IPS DF 6.9 (cell line): ENCODE measurements around the gene CLEC1B.
"Not testable (repeated sequence)": the region's sequence is repeated elsewhere in the genome, so short reads cannot be mapped to it uniquely, and the experiment has no call there.

Source experiments
- DNase-seq: peaks from one replicate; pipeline ENCODE4 v3.0.0-alpha.2; 2013; ENCODE audit warnings: low read depth, low spot score
- H3K27ac ChIP-seq: one replicate; pipeline ENCODE4 v1.5.1; 2013; ENCODE audit warnings: low read length, control low read depth
- H3K27me3 ChIP-seq: 2 replicates; pipeline ENCODE4 v1.6.1; 2013; ENCODE audit warnings: mild to moderate bottlenecking, low read length; ENCODE audit not compliant: control insufficient read depth, insufficient read depth
- H3K36me3 ChIP-seq: 2 replicates; pipeline ENCODE4 v1.6.1; 2013; ENCODE audit warnings: low read length; ENCODE audit not compliant: control insufficient read depth, insufficient read depth
- H3K4me1 ChIP-seq: 2 replicates; pipeline ENCODE4 v1.6.1; 2013; ENCODE audit warnings: low read length; ENCODE audit not compliant: control insufficient read depth, insufficient read depth
- H3K4me3 ChIP-seq: 2 replicates; pipeline ENCODE4 v1.5.1; 2013; ENCODE audit warnings: mild to moderate bottlenecking, low read length
- H3K9me3 ChIP-seq: 2 replicates; pipeline ENCODE4 v1.6.1; 2013; ENCODE audit warnings: low read length, inconsistent platforms; ENCODE audit not compliant: control insufficient read depth, insufficient read depth
- WGBS: extraction: QIAGEN DNeasy Blood & Tissue Kit; methylation state at CpG from one replicate; pipeline ENCODE4 v1.1.7; 2013; ENCODE audit warnings: mixed read lengths, missing lambda C conversion rate; ENCODE audit not compliant: insufficient read length, insufficient coverage; 5-methylcytosine and 5-hydroxymethylcytosine counted together

Gene CLEC1B

DNA sequence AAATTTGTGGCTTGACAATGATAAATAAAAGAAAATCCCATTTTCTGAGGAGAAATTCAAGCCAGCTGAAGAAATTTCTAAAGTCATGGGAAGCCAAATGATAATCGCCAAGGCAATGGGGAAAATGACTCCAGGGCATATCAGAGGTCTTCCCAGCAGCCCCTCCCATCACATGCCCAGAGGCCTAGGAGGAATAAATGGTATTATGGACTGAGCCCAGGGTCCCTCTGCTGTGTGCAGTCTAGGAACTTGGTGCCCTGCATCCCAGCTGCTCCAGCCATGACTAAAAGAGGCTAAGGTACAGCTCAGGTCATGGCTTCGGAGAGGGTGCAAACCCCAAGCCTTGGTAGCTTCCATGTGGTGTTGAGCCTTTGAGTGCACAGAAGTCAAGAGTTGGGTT, 23.3 kb downstream of the CLEC1B start:
- no peaks in the 10 kb centered on the region for H3K36me3 ChIP-seq
- H3K4me3 ChIP-seq, result no peak overlapping the region
- no peak overlapping the region for H3K27ac ChIP-seq
- H3K9me3 ChIP-seq, result peaks cover 2% of the 10 kb centered on the region; the same call in 1 of the 2 replicates
- no peaks in the 10 kb centered on the region for H3K4me1 ChIP-seq
- H3K27me3 ChIP-seq, result no peaks in the 10 kb centered on the region
- DNase-seq, result no peak
- WGBS, result no CpG with 5 or more reads among the region's 2 CpGs

GRCh38 chr12:9974731-9975130, 24.2 kb downstream of the CLEC1B start:
- DNase-seq, H3K36me3 ChIP-seq, H3K9me3 ChIP-seq, H3K27ac ChIP-seq, H3K4me3 ChIP-seq, H3K27me3 ChIP-seq, H3K4me1 ChIP-seq: not testable (repeated sequence)
- no CpG with 5 or more reads among the region's 2 CpGs for WGBS

GRCh38 chr12:9973949-9974348, 25.0 kb downstream of the CLEC1B start:
- no peak overlapping the region for H3K27ac ChIP-seq
- H3K9me3 ChIP-seq, result peaks cover 2% of the 10 kb centered on the region; the same call in 1 of the 2 replicates
- no CpG with 5 or more reads among the region's 1 CpG for WGBS
- no peaks in the 10 kb centered on the region for H3K4me1 ChIP-seq
- DNase-seq, result no peak
- no peaks in the 10 kb centered on the region for H3K27me3 ChIP-seq
- no peaks in the 10 kb centered on the region for H3K36me3 ChIP-seq
- no peak overlapping the region for H3K4me3 ChIP-seq

DNA sequence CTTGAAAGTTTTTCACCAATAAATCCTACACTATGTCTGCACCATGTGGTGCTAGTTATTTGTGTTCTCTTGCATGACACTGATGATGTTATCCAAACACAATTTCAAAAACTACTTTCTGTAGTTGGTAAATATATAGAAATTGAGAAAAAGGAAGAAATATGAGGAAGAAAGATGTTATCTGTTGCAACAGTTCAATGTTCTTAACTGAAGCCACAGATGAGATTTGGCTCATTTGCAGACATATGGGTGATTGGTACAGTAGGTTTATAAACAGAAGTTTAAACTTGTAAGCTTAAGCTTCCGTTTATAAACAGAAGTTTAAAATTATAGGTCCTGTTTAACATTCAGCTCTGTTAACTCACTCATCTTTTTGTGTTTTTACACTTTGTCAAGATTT, 27.7 kb downstream of the CLEC1B start, which contains the start of gene CLEC12A:
TSS of gene CLEC12A (plus strand) at position 229 of the 400 bp plus-strand sequence. CDS start 188 bp downstream, outside the sequence.
- no CpG with 5 or more reads among the region's 1 CpG for WGBS
- no peak within 1 kb of the TSS for H3K27ac ChIP-seq
- no peaks in the 10 kb centered on the region for H3K27me3 ChIP-seq
- H3K4me3 ChIP-seq, result no peak within 1 kb of the TSS
- DNase-seq, result no peak
- no peaks in the 10 kb centered on the region for H3K36me3 ChIP-seq
- peaks cover 2% of the 10 kb centered on the region; the same call in 1 of the 2 replicates for H3K9me3 ChIP-seq
- H3K4me1 ChIP-seq, result no peaks in the 10 kb centered on the region

DNA sequence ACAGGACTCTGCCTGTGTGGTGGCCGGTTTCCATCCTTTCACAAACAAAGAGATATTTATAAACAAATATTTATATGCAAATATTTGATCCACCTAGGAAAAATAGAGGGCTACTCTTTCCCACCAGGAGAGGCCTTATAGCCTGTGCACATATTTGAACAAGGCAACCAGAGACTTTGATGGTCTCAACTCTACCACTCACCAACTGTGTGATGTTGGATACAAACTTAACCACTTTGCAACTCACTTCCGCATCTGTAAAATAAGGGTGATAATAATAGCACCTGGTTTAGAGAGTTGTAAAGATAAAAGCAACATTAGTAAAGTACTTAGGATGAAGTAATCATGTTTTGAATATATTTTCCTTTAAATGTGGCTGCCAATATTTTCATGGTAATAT, 29.2 kb downstream of the CLEC1B start:
- H3K36me3 ChIP-seq, result no peaks in the 10 kb centered on the region
- no peaks in the 10 kb centered on the region for H3K4me1 ChIP-seq
- H3K27ac ChIP-seq, result no peak overlapping the region
- no peak overlapping the region for H3K4me3 ChIP-seq
- no CpG with 5 or more reads among the region's 2 CpGs for WGBS
- no peaks in the 10 kb centered on the region for H3K27me3 ChIP-seq
- DNase-seq, result no peak
- H3K9me3 ChIP-seq, result no peaks in the 10 kb centered on the region

DNA sequence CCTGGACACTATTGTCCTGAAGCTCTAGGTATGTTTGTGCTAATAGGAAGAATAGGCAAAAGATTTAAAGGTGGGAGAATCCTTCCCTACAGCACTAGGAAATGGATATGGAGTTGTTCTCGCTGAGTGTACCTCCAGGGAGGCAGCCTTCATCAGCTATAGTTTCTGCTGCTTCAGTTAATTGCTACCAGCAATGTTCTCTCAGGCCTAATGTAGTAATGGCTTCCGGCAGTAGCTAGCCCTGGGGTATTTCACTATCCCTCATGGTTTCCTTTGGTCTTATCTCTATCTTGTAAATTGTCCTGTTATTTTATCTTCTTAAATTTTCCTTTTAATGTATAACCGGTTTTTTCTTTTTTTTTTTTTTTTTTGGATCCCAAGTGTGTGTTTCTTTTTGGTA, 37.0 kb downstream of the CLEC1B start:
- WGBS, result no CpG with 5 or more reads among the region's 3 CpGs

DNA sequence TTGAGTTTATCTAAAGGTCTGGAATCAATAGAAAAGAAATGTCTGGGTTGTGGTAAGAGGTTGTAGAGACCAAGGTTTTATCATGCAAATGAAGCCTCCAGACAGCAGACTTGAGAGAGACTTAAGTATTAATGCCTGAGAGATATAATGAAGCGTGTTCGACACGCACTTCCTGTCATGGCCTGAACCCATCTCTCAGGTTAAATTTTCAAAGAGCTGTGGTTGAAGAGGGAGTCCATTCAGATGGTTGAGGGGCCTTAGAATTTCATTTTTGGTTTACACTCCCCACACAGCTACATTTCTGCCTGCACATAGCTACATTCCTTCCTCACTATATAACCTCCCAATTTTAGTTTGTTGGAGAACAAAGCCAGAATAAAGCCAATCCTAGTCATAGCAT, 37.8 kb downstream of the CLEC1B start:
- Histone ChIP-seq H3K4me3 (no peak overlapping the region), H3K27ac (no peak overlapping the region), H3K4me1 (no peaks in the 10 kb centered on the region; the same call in 1 of the 2 replicates), H3K36me3 (no peaks in the 10 kb centered on the region), H3K27me3 (no peaks in the 10 kb centered on the region), H3K9me3 (no peaks in the 10 kb centered on the region)
- DNase-seq, result no peak
- WGBS, result no CpG with 5 or more reads among the region's 3 CpGs

More for the DNA sequence above, 37.0 kb downstream of the CLEC1B start:
- Histone ChIP-seq H3K27me3 (no peaks in the 10 kb centered on the region), H3K4me1 (no peaks in the 10 kb centered on the region; the same call in 1 of the 2 replicates), H3K27ac (no peak overlapping the region), H3K36me3 (no peaks in the 10 kb centered on the region), H3K9me3 (no peaks in the 10 kb centered on the region), H3K4me3 (no peak overlapping the region)
- DNase-seq, result no peak

DNA sequence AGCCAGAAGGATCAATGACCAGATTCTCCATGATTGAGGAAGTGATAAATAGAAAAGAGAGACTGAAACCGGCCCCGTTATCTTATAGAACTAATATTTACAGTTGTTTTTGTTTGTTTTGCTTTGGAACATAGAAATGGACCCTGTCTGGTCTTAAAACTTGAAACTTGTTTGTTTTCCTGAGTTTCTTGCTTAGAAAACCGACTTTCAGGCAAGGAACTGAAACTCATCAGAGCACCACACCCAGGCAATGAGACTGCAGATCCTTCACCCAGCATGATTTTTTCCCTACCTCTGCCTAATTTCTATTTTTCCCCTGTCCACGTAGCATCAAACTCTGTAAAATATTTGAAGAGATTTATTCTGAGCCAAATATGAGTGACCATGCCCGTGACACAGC, 38.3 kb downstream of the CLEC1B start:
- H3K27me3 ChIP-seq, result no peaks in the 10 kb centered on the region
- DNase-seq, result no peak
- H3K36me3 ChIP-seq, result no peaks in the 10 kb centered on the region
- no CpG with 5 or more reads among the region's 5 CpGs for WGBS
- no peak overlapping the region for H3K4me3 ChIP-seq
- no peaks in the 10 kb centered on the region; the same call in 1 of the 2 replicates for H3K4me1 ChIP-seq
- no peaks in the 10 kb centered on the region for H3K9me3 ChIP-seq
- no peak overlapping the region for H3K27ac ChIP-seq

GRCh38 chr12:9957834-9958233, 41.1 kb downstream of the CLEC1B start:
- H3K9me3 ChIP-seq, result no peaks in the 10 kb centered on the region
- H3K4me3 ChIP-seq, result no peak overlapping the region
- H3K27ac ChIP-seq, result no peak overlapping the region
- no peaks in the 10 kb centered on the region for H3K36me3 ChIP-seq
- H3K4me1 ChIP-seq, result no peaks in the 10 kb centered on the region; the same call in 1 of the 2 replicates
- H3K27me3 ChIP-seq, result no peaks in the 10 kb centered on the region
- DNase-seq, result no peak

DNA sequence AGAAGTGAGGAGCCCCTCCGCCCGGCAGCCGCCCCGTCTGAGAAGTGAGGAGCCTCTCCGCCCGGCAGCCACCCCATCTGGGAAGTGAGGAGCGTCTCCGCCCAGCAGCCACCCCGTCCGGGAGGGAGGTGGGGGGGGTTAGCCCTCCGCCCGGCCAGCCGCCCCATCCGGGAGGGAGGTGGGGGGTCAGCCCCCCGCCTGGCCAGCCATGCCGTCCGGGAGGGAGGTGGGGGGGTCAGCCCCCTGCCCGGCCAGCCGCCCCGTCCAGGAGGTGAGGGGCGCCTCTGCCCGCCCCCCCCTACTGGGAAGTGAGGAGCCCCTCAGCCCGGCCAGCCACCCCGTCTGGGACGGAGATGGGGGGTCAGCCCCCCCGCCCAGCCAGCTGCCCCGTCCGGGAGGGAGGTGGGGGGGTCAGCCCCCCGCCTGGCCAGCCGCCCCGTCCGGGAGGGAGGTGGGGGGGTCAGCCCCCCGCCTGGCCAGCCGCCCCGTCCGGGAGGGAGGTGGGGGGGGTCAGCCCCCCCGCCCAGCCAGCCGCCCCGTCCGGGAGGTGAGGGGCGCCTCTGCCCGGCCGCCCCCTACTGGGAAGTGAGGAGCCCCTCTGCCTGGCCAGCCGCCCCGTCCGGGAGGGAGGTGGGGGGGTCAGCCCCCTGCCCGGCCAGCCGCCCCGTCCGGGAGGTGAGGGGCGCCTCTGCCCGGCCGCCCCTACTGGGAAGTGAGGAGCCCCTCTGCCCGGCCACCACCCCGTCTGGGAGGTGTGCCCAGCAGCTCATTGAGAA, 45.8 kb downstream of the CLEC1B start:
- H3K9me3 ChIP-seq, DNase-seq, H3K4me1 ChIP-seq, H3K4me3 ChIP-seq, H3K36me3 ChIP-seq, H3K27ac ChIP-seq, H3K27me3 ChIP-seq: not testable (repeated sequence)
- WGBS, result no CpG with 5 or more reads among the region's 55 CpGs
